SU-DHL-6 (cell line): ENCODE results near the gene SDCBP2.

Experiments
- H2AFZ ChIP-seq: fragments of 200-600 bp; sonication (generic); 2 replicates; pipeline ENCODE4 v1.6.1; 2014; ENCODE audit warnings: low read depth, mild to moderate bottlenecking, moderate library complexity, mixed read lengths, antibody characterized with exemption, low read length; ENCODE audit not compliant: severe bottlenecking
- H3F3A ChIP-seq: fragments of 200-600 bp; shearing (Covaris generic); 2 replicates; pipeline ENCODE4 v1.6.0; 2016; ENCODE audit warnings: antibody characterized with exemption, mild to moderate bottlenecking; ENCODE audit not compliant: insufficient read depth
- H3K27ac ChIP-seq: fragments of 200-600 bp; sonication (generic); 2 replicates; pipeline ENCODE4 v1.5.1; 2016; ENCODE audit warnings: low read depth, mild to moderate bottlenecking, low read length, moderate library complexity, mixed read lengths
- H3K27me3 ChIP-seq: fragments of 200-600 bp; sonication (generic), shearing (Covaris generic); 2 replicates; pipeline ENCODE4 v1.6.0; 2014; ENCODE audit warnings: mild to moderate bottlenecking, low read length
- H3K36me3 ChIP-seq: fragments of 200-600 bp; sonication (generic); 2 replicates; pipeline ENCODE4 v1.6.1; 2014; ENCODE audit warnings: mild to moderate bottlenecking, low read length, mixed read lengths
- H3K4me2 ChIP-seq: fragments of 300-600, 200-600 bp; shearing (Covaris generic), sonication (generic); 2 replicates; pipeline ENCODE4 v1.6.0; 2014; ENCODE audit warnings: low read length, low read depth, mild to moderate bottlenecking; ENCODE audit not compliant: poor library complexity, severe bottlenecking
- H3K4me3 ChIP-seq: fragments of 200-600 bp; sonication (generic); 2 replicates; pipeline ENCODE4 v1.5.1; 2014; ENCODE audit warnings: antibody characterized with exemption, low read length, mild to moderate bottlenecking, mixed read lengths; ENCODE audit not compliant: insufficient read depth, poor library complexity, severe bottlenecking
- H3K79me2 ChIP-seq: fragments of 200-600 bp; sonication (generic); 2 replicates; pipeline ENCODE4 v1.6.1; 2014; ENCODE audit warnings: mild to moderate bottlenecking, low read length, moderate library complexity; ENCODE audit not compliant: insufficient read depth
- H3K9ac ChIP-seq: fragments of 200-600 bp; sonication (generic); 2 replicates; pipeline ENCODE4 v1.7.0; 2014; ENCODE audit warnings: mild to moderate bottlenecking, low read length
- H3K9me2 ChIP-seq: fragments of 200-600 bp; sonication (generic); replicated peaks from 2 replicates; pipeline ENCODE4 v1.6.1; 2014; ENCODE audit warnings: low read length; ENCODE audit not compliant: insufficient read depth
- H3K9me3 ChIP-seq: fragments of 200-600 bp; sonication (generic); 2 replicates; pipeline ENCODE4 v1.6.1; 2014; ENCODE audit warnings: low read length, mixed read lengths; ENCODE audit not compliant: insufficient read depth
- H4K20me1 ChIP-seq: fragments of 200-600 bp; sonication (generic); 2 replicates; pipeline ENCODE4 v1.6.1; 2014; ENCODE audit warnings: low read depth, mild to moderate bottlenecking, antibody characterized with exemption, low read length, moderate library complexity, mixed read lengths
- CTCF ChIP-seq: fragments of 200-600 bp; sonication (generic); IDR thresholded peaks from one replicate; pipeline ENCODE4 v1.5.1; 2017; ENCODE audit warnings: antibody characterized with exemption, mild to moderate bottlenecking, low read length, moderate library complexity; ENCODE audit not compliant: insufficient read depth, poor library complexity, severe bottlenecking
- EZH2phosphoT487 ChIP-seq: fragments of 200-600 bp; sonication (generic), shearing (Covaris generic); conservative IDR thresholded peaks from 2 replicates; pipeline ENCODE4 v1.6.1; 2018; ENCODE audit warnings: mild to moderate bottlenecking, antibody characterized with exemption, low read length, moderate library complexity, mixed read lengths

Gene SDCBP2

GRCh38 chr20:1265226-1265915, 63.6 kb downstream of the SDCBP2 start:
- H4K20me1 ChIP-seq: no peaks in the 10 kb centered on the region
- TF ChIP-seq CTCF (no peak), EZH2phosphoT487 (no peak)
- H3K27me3 ChIP-seq: no peaks in the 10 kb centered on the region
- no peaks in the 10 kb centered on the region for H3K9me2 ChIP-seq
- H3K79me2 ChIP-seq: no peaks in the 10 kb centered on the region
- no peaks in the 10 kb centered on the region for H3K9me3 ChIP-seq
- H2AFZ ChIP-seq: peak overlapping the region; percentile 60
- no peak overlapping the region for H3K27ac ChIP-seq
- no peak overlapping the region for H3K9ac ChIP-seq
- no peaks in the 10 kb centered on the region for H3F3A ChIP-seq
- H3K4me3 ChIP-seq: no peak overlapping the region
- H3K36me3 ChIP-seq: no peaks in the 10 kb centered on the region
- H3K4me2 ChIP-seq: peak overlapping the region; percentile 35

GRCh38 chr20:1264727-1265126, 64.2 kb downstream of the SDCBP2 start:
- Histone ChIP-seq H2AFZ (no peak overlapping the region), H3K9me2 (no peaks in the 10 kb centered on the region), H3K9me3 (no peaks in the 10 kb centered on the region), H3K36me3 (no peaks in the 10 kb centered on the region), H3K27ac (no peak overlapping the region), H3K4me3 (no peak overlapping the region), H3K79me2 (no peaks in the 10 kb centered on the region), H3K9ac (no peak overlapping the region), H4K20me1 (no peaks in the 10 kb centered on the region), H3K4me2 (no peak overlapping the region), H3F3A (no peaks in the 10 kb centered on the region), H3K27me3 (no peaks in the 10 kb centered on the region)
- TF ChIP-seq EZH2phosphoT487 (no peak), CTCF (no peak)

GRCh38 chr20:1263853-1264252, 65.1 kb downstream of the SDCBP2 start:
- TF ChIP-seq CTCF (no peak), EZH2phosphoT487 (no peak)
- Histone ChIP-seq H3K4me2 (no peak overlapping the region), H3K4me3 (no peak overlapping the region), H3K79me2 (no peaks in the 10 kb centered on the region), H3F3A (no peaks in the 10 kb centered on the region), H2AFZ (no peak overlapping the region), H3K36me3 (no peaks in the 10 kb centered on the region), H3K27me3 (no peaks in the 10 kb centered on the region), H3K27ac (no peak overlapping the region), H3K9ac (no peak overlapping the region), H3K9me2 (no peaks in the 10 kb centered on the region), H3K9me3 (no peaks in the 10 kb centered on the region), H4K20me1 (no peaks in the 10 kb centered on the region)
